PC-3 (cell line): Measurements from ENCODE around the gene PLK1. TPM values are rescaled to one million over a fixed set of nuclear protein-coding genes. Genes with fewer than 3 reads are reported as not detected.

Experiments
- ATAC-seq: fragments of 200-7000 bp; cut with Tn5 transposase; 2 replicates; pipeline ENCODE4 v1.9.1; 2020; ENCODE audit warnings: mild to moderate bottlenecking, moderate library complexity
- BruUV-seq: library from RNA; stranded (reverse); fragments of 400-500 nt; replicated peaks from 2 replicates; lab custom pipeline; 2021; lab: Mats Ljungman, UMichigan
- CTCF ChIA-PET: fragments of 300-600 bp; sonication (Branson Sonifier 250); formaldehyde crosslinking; loops from one replicate; lab custom pipeline; 2022; ENCODE audit warnings: antibody characterized with exemption; lab: Charles Lee
- POLR2A ChIA-PET: fragments of 300-600 bp; sonication (Branson Sonifier 250); formaldehyde crosslinking; loops from one replicate; lab custom pipeline; 2022; ENCODE audit warnings: antibody characterized with exemption; ENCODE audit not compliant: unreplicated experiment; lab: Charles Lee
- DNase-seq: peaks from one replicate; pipeline ENCODE4 v3.0.0-alpha.2; 2015
- H2AFZ ChIP-seq: fragments of 300-600 bp; sonication (generic); 2 replicates; pipeline ENCODE4 v1.6.0; 2016; ENCODE audit warnings: antibody characterized with exemption, low read length
- H3F3A ChIP-seq: fragments of 300-600 bp; sonication (generic); one replicate; pipeline ENCODE4 v1.6.0; 2017; ENCODE audit warnings: antibody characterized with exemption, low read length, control low read depth, mild to moderate bottlenecking; ENCODE audit not compliant: unreplicated experiment
- H3K27ac ChIP-seq: fragments of 300-600 bp; sonication (generic); 2 replicates; pipeline ENCODE4 v1.5.1; 2016; ENCODE audit warnings: mild to moderate bottlenecking, low read length
- H3K27me3 ChIP-seq: fragments of 300-600 bp; sonication (generic); 2 replicates; pipeline ENCODE4 v1.6.1; 2016; ENCODE audit warnings: low read length, mixed read lengths
- H3K36me3 ChIP-seq: fragments of 300-600 bp; sonication (generic); 2 replicates; pipeline ENCODE4 v1.6.1; 2016; ENCODE audit warnings: low read depth, mixed run types, low read length, mixed read lengths
- H3K4me1 ChIP-seq: fragments of 300-600 bp; sonication (generic); 2 replicates; pipeline ENCODE4 v1.5.1; 2016; ENCODE audit warnings: low read length; ENCODE audit not compliant: insufficient read depth
- H3K4me2 ChIP-seq: fragments of 300-600 bp; sonication (generic); 2 replicates; pipeline ENCODE4 v1.6.0; 2016; ENCODE audit warnings: low read length
- H3K4me3 ChIP-seq: fragments of 300-600 bp; sonication (generic); 2 replicates; pipeline ENCODE4 v1.5.1; 2016; ENCODE audit warnings: mild to moderate bottlenecking, low read length, mixed read lengths
- H3K79me2 ChIP-seq: fragments of 300-600 bp; sonication (generic); 2 replicates; pipeline ENCODE4 v1.6.1; 2017; ENCODE audit warnings: low read length, mixed read lengths
- H3K9ac ChIP-seq: fragments of 300-600 bp; sonication (generic); 2 replicates; pipeline ENCODE4 v1.6.0; 2016; ENCODE audit warnings: mild to moderate bottlenecking, low read length
- H3K9me2 ChIP-seq: fragments of 300-600 bp; sonication (generic); replicated peaks from 2 replicates; pipeline ENCODE4 v1.6.1; 2016; ENCODE audit warnings: mixed run types, low read length, mixed read lengths
- H3K9me3 ChIP-seq: fragments of 300-600 bp; sonication (generic); 2 replicates; pipeline ENCODE4 v1.6.1; 2016; ENCODE audit warnings: low read length, mixed read lengths
- H4K20me1 ChIP-seq: fragments of 300-600 bp; sonication (generic); 2 replicates; pipeline ENCODE4 v1.6.1; 2016; ENCODE audit warnings: low read length, mixed read lengths
- CTCF ChIP-seq: fragments of 300-600 bp; sonication (generic); conservative IDR thresholded peaks from 2 replicates; pipeline ENCODE4 v1.5.1; 2017; ENCODE audit warnings: antibody characterized with exemption, low read depth, mild to moderate bottlenecking, low read length
- EZH2 ChIP-seq: fragments of 300-600 bp; sonication (generic); IDR thresholded peaks from one replicate; pipeline ENCODE4 v1.6.1; 2017; ENCODE audit warnings: antibody characterized with exemption, mild to moderate bottlenecking, low read length; ENCODE audit not compliant: unreplicated experiment
- EZH2phosphoT487 ChIP-seq: fragments of 300-600 bp; sonication (generic); IDR thresholded peaks from 2 replicates; pipeline ENCODE4 v1.6.1; 2018; ENCODE audit warnings: mild to moderate bottlenecking, antibody characterized with exemption, low read length, borderline replicate concordance
- intact Hi-C: fragments of 100-400 bp; cut with micrococcal nuclease; formaldehyde crosslinking; loops from 2 replicates; pipeline ENCODE4 v1.9.0; 2023
- total RNA-seq: library from RNA; depleted of rRNA; stranded (reverse); fragments of >200 nt; gene quantifications from 2 replicates; pipeline ENCODE4 v1.2.3, GENCODE V29; 2014

Gene PLK1
- total RNA-seq, 1 experiment from 2014 or later = 58.6 TPM

DNA sequence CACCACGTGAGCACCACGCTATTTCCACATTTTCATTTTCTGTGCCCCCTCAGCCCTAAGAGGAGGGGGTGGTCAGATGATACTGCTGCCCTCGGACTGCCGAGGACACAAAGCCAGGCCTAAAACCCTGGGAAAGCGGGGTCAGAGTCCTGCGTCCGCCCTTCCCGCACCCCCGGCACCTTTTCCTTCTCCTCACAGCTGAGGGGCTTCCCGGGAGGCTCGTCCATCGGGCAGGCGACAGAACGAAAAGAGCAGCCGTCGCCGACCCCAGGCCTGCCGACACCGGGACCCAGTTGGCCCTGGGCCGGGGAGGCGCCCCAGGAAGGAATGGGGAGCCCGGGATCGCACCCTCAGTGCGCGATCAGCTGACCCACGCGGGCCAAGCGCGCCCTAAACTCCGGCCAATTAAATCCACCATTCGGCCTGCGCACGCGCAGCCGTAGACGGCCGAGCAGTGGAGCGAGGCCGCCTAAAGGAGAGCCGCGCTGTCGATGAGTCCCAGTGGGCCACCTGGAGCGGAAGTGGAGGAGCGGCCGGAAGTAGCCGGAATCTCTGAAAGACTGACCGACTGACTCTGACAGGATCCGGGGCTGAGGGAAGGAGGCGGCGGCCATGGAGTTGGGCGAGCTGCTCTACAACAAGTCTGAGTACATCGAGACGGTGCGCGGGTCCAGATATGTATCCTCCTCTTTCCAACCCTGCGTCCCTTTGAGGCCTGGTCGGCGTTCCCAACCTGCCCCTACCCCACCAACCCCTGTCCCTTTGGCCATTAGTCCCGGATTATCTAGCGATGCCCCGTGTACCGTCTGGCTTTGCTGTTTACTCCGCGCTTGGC lies 37.5 kb upstream of the PLK1 start, which contains the start of the genes DCTN5 and PALB2:
TSS of gene DCTN5 (plus strand) at position 536 of the 835 bp plus-strand sequence. CDS start at position 613, 77 bp downstream.
TSS of gene PALB2 (minus strand) at position 380 of the 835 bp plus-strand sequence. CDS start at position 227, 153 bp downstream.
- intact Hi-C loops = no loop called here
- peak; percentile 96 for ATAC-seq
- peak within 1 kb of the TSS; percentile 100 for H3K4me3 ChIP-seq
- H3K79me2 ChIP-seq = peaks cover 52% of the 10 kb centered on the region
- ChIA-PET POLR2A (interaction anchor here (0.9 kb wide), 1 partner anchor 14 kb away, joined by 3 read pairs; no protein-coding TSS in a partner anchor), CTCF (no interaction called here)
- peaks cover 5% of the 10 kb centered on the region for H3K36me3 ChIP-seq
- TF ChIP-seq EZH2phosphoT487 (no peak), CTCF (no peak), EZH2 (no peak)
- peak within 1 kb of the TSS; percentile 99 for H3K4me2 ChIP-seq
- H3K4me1 ChIP-seq = peaks cover 7% of the 10 kb centered on the region
- peak within 1 kb of the TSS; percentile 50 for H3K27ac ChIP-seq
- no peaks in the 10 kb centered on the region for H4K20me1 ChIP-seq
- BruUV-seq = TSS peak; percentile 73
- H3K9me3 ChIP-seq = no peaks in the 10 kb centered on the region
- DNase-seq = peak; percentile 90
- H3F3A ChIP-seq = no peaks in the 10 kb centered on the region
- H3K9me2 ChIP-seq = no peaks in the 10 kb centered on the region
- H2AFZ ChIP-seq = peak within 1 kb of the TSS; percentile 91
- no peaks in the 10 kb centered on the region for H3K27me3 ChIP-seq
- peak within 1 kb of the TSS; percentile 98 for H3K9ac ChIP-seq

DNA sequence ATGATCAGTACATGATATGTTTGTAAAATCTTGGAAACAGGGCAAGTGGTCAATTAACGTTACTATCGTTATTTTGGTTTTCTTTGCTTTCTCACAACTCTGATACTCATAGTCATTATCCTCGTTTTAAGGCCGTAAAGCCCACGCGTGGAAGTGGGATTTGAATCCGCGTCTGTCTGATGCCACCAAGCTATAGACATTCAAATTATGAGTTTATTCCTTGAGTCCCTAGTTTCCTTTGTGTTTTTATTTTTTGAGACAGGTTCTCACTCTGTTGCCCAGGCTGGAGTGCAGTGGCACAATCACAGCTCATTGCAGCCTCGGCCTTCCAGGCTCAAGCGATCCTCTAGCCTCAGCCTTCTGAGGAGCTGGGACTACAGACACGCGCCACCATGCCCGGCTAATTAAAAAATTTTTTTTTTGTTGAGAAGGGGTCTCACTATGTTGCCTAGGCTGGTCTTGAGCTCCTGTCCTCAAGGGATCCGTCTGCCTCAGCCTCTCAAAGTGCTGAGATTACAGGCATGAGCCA lies 36.4 kb upstream of the PLK1 start:
- ATAC-seq = no peak
- TF ChIP-seq CTCF (no peak), EZH2 (no peak), EZH2phosphoT487 (no peak)
- H3K36me3 ChIP-seq = peaks cover 5% of the 10 kb centered on the region
- H3K9ac ChIP-seq = peak overlapping the region; percentile 98
- no TSS peak for BruUV-seq
- H3K4me2 ChIP-seq = peak overlapping the region; percentile 99
- no peaks in the 10 kb centered on the region for H3K27me3 ChIP-seq
- DNase-seq = no peak
- H3K9me2 ChIP-seq = no peaks in the 10 kb centered on the region
- H2AFZ ChIP-seq = peak overlapping the region; percentile 91; the same call in 1 of the 2 replicates
- no peaks in the 10 kb centered on the region for H3K9me3 ChIP-seq
- peaks cover 7% of the 10 kb centered on the region for H3K4me1 ChIP-seq
- H3K4me3 ChIP-seq = peak overlapping the region; percentile 100
- no peaks in the 10 kb centered on the region for H4K20me1 ChIP-seq
- ChIA-PET POLR2A (no interaction called here), CTCF (interaction anchor here (0.6 to 0.7 kb wide), 2 partner anchors 85 to 1375 kb away, joined by 3 read pairs; no protein-coding TSS in a partner anchor)
- H3K79me2 ChIP-seq = peaks cover 63% of the 10 kb centered on the region
- no peak overlapping the region for H3K27ac ChIP-seq
- H3F3A ChIP-seq = no peaks in the 10 kb centered on the region
- intact Hi-C loops = no loop called here
